SKM-1 treated with dmso at 0.1 percent for 144 hours (cell line): ENCODE data around the gene ARSG.
"Not testable (repeated sequence)": the region's sequence is repeated elsewhere in the genome, so short reads cannot be mapped to it uniquely, and the experiment has no call there.

Experiments used
- DNase-seq: peaks from one replicate; lab custom pipeline; 2025; ENCODE audit not compliant: unreplicated experiment; lab: John Stamatoyannopoulos, UW

The ARSG gene

GRCh38 chr17:68304706-68305105 is 13.4 kb downstream of the ARSG start:
- DNase-seq = no peak

DNA sequence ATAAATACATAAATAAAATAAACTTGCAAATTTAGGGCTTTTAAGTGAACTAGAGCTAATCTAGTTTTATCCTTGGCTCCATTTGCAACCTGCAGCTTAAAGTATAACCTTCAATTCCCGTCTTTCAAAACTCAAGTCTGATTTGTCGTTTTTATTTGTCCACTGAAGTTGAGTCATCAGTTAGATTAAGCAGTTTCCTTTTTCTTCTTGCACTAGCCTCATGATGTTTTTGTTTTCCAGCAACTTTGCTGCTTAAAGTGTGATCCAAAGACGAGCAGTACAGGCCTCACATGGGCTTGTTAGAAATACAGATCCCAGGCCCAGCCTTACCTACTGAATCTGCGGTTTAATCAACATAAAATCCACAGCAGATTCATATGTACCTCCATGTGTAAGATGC is 13.8 kb downstream of the ARSG start:
- no peak for DNase-seq

DNA sequence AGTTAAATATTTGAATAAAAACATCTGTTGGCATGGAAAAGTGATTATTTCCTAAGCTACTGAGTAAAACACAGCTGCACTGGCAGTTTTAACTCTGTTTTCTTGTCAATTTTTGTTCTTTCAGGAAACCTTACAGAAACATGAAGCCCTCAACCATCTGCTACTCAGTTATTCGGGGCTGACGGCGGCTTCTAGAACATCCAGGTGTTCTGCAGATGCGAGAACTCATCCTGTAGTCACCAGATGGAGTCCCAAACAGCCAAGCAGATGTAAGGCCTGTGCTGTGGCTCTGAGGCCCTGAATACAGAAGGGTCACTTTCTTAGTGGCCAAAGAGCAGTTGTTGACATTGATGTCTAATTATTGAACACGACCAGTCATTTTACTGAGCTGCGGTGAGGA is 15.5 kb downstream of the ARSG start:
- DNase-seq = no peak

- DNase-seq = no peak
Measured at GRCh38 chr17:68307443-68307842, 16.1 kb downstream of the ARSG start.

- not testable (repeated sequence) for DNase-seq
Measured at GRCh38 chr17:68308486-68308885, 17.2 kb downstream of the ARSG start.

GRCh38 chr17:68309066-68309670 is 17.9 kb downstream of the ARSG start:
- DNase-seq = not testable (repeated sequence)

DNA sequence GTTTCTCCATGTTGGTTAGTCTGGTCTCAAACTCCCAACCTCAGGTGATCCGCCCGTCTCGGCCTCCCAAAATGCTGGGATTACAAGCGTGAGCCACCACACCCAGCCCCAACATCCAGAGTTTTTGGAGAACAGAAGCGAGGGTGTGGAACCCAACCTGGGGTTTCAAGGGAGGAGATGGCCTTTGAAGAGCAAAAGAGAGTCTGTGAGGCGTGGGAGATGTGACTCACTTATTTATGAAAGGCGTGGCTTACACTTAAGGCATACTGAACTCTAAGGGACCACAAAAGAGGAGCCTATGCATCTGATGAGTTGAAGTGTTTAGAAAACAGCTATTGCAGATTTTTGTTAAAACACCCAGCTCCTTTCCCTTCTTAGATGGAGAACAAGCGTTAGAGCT is 18.9 kb downstream of the ARSG start:
- DNase-seq = no peak

DNA sequence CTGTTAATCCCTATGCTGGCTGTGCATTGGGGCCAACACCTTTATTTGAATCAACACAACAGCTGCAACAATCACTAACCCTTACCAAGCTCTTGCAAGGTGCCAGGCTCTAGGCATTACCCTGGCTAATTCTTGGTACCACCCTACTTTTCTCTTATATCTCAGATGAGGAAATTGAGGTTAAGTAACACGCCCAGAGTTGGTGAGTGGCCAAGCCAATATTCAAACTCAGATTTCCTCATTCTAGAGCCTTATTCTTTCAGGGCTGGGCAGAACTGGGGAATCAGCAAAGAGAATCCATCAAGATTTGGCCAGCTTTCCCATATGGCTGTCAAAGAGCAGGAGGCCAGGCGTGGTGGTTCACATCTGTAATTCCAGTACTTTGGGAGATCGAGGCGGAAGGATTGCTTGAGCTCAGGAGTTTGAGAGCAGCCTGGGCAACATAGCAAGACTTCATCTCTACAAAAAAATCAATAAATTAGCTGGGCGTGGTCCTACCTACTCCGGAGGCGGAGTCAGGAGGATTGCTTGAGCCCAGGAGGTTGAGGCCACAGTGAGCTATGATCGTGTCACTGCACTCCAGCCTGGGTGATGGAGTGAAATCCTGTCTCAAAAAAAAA is 23.7 kb downstream of the ARSG start:
- DNase-seq = peak; percentile 32

GRCh38 chr17:68315930-68316329 is 24.6 kb downstream of the ARSG start:
- no peak for DNase-seq

- no peak for DNase-seq
Measured at GRCh38 chr17:68317458-68317857, 26.2 kb downstream of the ARSG start.

DNA sequence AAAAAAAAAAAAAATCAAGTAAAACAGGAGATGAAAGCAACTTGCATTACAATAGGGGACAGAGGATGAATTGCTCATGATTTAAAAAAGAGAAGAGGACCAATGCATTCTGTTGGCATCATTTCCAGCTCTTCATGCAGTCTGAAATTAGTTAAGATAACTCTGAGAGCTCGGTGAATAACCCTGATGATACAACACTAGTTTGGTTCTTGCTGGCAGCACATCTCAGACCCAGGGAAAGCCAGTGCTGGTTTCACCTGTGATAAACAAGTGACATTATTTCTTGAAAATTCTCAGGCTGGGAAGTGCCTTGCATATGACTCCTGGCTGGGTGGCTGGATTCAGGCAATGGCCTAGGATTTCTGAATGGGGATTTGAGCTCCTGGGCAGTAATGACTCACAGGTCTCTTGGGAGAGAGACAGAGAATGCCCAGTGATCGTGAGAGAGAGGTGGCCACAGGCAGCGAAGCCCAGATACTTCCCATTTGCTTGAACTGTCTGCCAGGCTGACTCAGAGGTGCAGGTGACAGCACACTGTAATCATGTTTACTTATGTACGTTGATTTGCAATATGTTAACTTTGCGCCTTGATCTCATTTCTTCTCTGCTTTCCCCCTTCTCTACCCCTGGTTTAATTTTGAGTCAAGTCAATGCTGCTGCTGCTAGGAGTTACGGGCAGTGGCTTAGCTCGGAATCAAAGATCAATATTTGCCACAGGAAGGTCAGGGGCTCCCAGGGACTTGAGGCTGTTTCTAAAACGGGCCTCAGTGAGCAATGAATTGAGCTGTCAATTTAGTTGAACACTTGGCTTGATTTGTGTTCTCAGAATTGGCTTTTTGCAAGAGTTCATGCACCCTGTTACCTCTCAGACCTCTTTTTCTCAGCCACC is 27.1 kb downstream of the ARSG start:
- no peak for DNase-seq

GRCh38 chr17:68319410-68320162 is 28.3 kb downstream of the ARSG start:
- peak; percentile 12 for DNase-seq

DNA sequence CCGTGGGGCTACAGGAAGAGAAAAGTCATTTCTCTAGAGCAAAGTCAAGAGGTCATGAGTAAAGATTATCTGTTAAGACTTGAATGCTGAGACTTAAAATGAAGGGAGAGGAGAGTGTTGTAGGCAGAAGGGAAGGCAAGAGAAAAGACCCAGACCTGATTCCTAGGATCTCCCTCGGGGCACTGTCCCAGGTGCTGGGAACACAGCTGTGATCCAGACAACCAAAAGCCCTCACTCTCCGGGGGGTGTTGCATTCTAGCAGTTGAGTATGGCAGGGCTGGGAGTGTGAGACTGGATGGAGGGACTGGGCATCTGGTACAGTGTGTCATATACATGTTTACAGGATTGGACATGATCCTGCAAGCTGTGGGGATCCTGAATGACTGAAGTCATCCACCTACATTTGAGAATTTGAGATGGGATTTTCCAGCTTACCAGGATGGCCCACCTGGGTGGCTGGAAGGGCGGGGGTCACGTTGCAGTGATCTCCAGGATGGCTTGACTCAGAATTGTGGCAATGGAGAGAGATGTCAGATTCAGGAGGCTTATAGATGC is 29.1 kb downstream of the ARSG start:
- DNase-seq = no peak

DNA sequence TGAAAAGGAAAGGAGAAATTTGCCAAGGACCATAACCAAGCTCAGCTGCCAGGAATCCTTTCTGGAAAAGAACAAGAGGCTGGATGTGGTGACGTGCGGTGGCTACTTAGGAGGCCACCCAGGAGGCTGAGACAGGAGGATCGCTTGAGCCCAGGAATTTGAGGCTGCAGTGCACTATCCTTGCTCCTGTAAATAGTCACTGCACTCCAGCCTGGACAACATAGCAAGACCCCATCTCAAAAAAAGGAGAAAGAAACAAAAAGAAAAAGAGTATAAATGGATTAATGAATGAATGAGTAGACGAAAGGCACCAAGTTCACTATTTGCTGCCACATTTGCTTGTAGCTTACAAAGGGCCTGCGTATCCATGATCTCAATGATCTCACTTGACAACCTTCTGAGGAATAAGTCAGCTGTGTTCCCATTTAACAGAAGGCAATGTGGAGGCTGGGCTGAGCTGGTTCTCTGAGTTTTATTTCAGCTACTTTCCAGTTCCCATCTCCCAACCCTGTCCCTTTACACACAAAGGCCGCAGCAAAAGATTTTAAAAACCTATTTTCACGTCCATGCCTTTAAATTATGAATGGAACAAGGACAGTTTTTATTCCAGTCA is 29.8 kb downstream of the ARSG start:
- DNase-seq = no peak

- DNase-seq = no peak
Measured at GRCh38 chr17:68321556-68321954, 30.3 kb downstream of the ARSG start.

DNA sequence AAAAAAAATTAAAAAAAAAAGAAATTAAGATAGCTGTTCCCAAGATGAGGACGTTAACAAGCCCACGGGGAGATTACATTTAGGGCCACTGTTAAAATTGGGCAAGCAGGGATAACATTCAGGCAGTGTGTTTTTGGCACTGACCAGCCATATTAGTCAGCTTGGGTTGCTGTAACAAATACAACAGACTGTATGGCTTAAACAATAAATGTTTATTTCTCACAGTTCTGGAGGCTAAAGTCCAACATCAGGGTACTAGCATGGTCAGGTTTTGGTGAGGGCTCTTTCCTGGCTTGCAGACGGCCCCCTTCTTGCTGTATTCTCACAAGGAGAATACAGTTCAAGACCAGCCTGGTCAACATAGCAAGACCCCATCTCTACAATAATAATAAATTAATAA is 31.3 kb downstream of the ARSG start:
- no peak for DNase-seq

DNA sequence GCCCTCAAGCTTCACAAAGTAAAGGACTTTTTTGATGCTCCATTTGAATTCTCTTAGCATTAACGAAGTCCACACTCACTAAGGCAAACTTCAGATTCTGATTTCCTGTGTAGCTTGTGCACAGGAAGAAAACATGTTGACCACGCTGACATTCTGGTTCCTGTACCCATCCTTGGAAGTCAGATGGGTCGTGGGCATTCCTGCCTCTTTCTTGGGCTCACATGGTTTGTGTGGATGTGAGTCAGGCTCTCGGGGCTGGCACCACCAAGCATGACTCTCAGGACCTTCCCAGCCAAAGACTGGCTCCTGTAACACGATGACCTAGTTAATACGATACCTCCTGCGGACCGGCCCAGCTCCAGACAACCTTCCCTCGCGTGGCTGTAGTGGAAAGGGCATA is 32.8 kb downstream of the ARSG start:
- no peak for DNase-seq

- DNase-seq = no peak
Measured at GRCh38 chr17:68324654-68325336, 33.5 kb downstream of the ARSG start.

DNA sequence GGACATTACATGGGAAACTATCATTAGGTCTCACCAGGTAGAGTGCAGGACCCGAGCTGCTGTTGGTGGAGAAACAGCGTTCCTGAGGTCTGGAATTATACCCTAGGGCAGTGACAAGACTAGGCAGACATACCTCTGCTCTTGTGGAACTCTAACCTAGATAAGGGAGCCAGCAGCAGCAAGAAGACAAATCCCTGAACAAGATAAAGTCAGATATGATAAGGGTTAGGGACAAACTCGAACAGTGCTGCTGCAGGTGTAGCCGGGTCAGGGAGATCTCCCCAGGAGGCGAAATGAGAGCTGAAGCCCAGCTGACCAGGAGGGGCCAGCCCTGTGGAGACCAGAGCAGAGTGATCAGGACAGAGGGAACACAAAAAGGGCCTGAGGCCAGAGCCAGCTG is 34.7 kb downstream of the ARSG start:
- DNase-seq = no peak

DNA sequence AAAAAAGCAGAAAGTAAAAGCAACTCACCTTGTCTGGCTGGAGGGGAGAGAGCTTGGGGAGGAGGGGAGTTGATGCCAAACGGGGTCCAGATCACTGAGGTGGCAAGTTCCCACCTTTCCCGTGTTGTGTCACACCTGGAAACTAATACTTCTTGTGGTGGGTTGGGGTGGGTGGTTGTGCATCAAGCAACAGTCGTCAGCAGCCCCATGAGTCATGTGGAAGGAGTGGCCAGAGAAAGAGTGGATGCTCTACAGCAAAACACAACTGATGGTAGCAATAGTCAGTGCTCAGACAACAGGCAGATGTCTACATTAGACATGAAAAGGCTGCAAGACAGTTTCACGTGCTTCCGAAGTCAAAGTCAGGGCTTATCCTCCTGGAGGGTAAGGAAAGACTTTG is 35.4 kb downstream of the ARSG start:
- no peak for DNase-seq
